SK-N-SH treated with all-trans-retinoic acid at 6 μM for 48 hours (cell line): ENCODE data around the gene EML1.
A peak's percentile ranks its signal among the peaks of the same experiment; 100 is the strongest.

Experiments used
- ATAC-seq: fragments of 200-7000 bp; cut with Tn5 transposase; 3 replicates; pipeline ENCODE4 v1.9.1; 2020; ENCODE audit warnings: mild to moderate bottlenecking, moderate library complexity
- CREB5 ChIP-seq: fragments of 250-450 bp; sonication (Bioruptor Pico); IDR thresholded peaks from 2 replicates; pipeline ENCODE4 v1.5.1; 2020; ENCODE audit warnings: low read depth, mild to moderate bottlenecking, moderate library complexity
- CSDC2 ChIP-seq: fragments of 250-450 bp; sonication (Bioruptor Pico); IDR thresholded peaks from 2 replicates; pipeline ENCODE4 v1.5.0; 2020; ENCODE audit warnings: mild to moderate bottlenecking, moderate library complexity
- CSRNP3 ChIP-seq: fragments of 250-450 bp; sonication (Bioruptor Pico); IDR thresholded peaks from 2 replicates; pipeline ENCODE4 v1.5.1; 2021; ENCODE audit warnings: mild to moderate bottlenecking, moderate library complexity
- ESRRG ChIP-seq: fragments of 250-450 bp; sonication (Bioruptor Pico); IDR thresholded peaks from 2 replicates; pipeline ENCODE4 v1.6.1; 2021; ENCODE audit warnings: mild to moderate bottlenecking
- GLIS3 ChIP-seq: fragments of 250-450 bp; sonication (Bioruptor Pico); IDR thresholded peaks from 2 replicates; pipeline ENCODE4 v1.5.0; 2020; ENCODE audit warnings: mild to moderate bottlenecking, moderate library complexity
- ISL1 ChIP-seq: fragments of 250-450 bp; sonication (Bioruptor Pico); IDR thresholded peaks from 2 replicates; pipeline ENCODE4 v2.1.2; 2022; ENCODE audit warnings: mild to moderate bottlenecking, moderate library complexity
- OSR1 ChIP-seq: fragments of 250-450 bp; sonication (Bioruptor Pico); IDR thresholded peaks from 2 replicates; pipeline ENCODE4 v1.8.0; 2022; ENCODE audit warnings: moderate library complexity, mild to moderate bottlenecking, inconsistent platforms
- PATZ1 ChIP-seq: fragments of 250-450 bp; sonication (Bioruptor Pico); IDR thresholded peaks from 2 replicates; pipeline ENCODE4 v1.8.0; 2020; ENCODE audit warnings: mild to moderate bottlenecking, moderate library complexity, borderline replicate concordance
- PPARA ChIP-seq: fragments of 250-450 bp; sonication (Bioruptor Pico); IDR thresholded peaks from 2 replicates; pipeline ENCODE4 v1.5.0; 2020; ENCODE audit warnings: mild to moderate bottlenecking, borderline replicate concordance
- RARB ChIP-seq: fragments of 250-450 bp; sonication (Bioruptor Pico); IDR thresholded peaks from 2 replicates; pipeline ENCODE4 v1.8.0; 2021; ENCODE audit warnings: mild to moderate bottlenecking, moderate library complexity
- SNAI2 ChIP-seq: fragments of 250-450 bp; sonication (Bioruptor Pico); IDR thresholded peaks from 2 replicates; pipeline ENCODE4 v1.5.0; 2020; ENCODE audit warnings: mild to moderate bottlenecking, moderate library complexity
- TCF4 ChIP-seq: fragments of 250-450 bp; sonication (Bioruptor Pico); IDR thresholded peaks from 2 replicates; pipeline ENCODE4 v1.8.0; 2021; ENCODE audit warnings: mild to moderate bottlenecking, moderate library complexity, borderline replicate concordance
- TOX ChIP-seq: fragments of 250-450 bp; sonication (Bioruptor Pico); IDR thresholded peaks from 2 replicates; pipeline ENCODE4 v1.8.0; 2021; ENCODE audit warnings: mild to moderate bottlenecking, moderate library complexity, borderline replicate concordance
- TSHZ2 ChIP-seq: fragments of 250-450 bp; sonication (Bioruptor Pico); IDR thresholded peaks from 2 replicates; pipeline ENCODE4 v1.5.0; 2020; ENCODE audit warnings: mild to moderate bottlenecking, moderate library complexity
- ZC3H10 ChIP-seq: fragments of 250-450 bp; sonication (Bioruptor Pico); IDR thresholded peaks from 2 replicates; pipeline ENCODE4 v1.5.1; 2021; ENCODE audit warnings: mild to moderate bottlenecking, moderate library complexity
- ZFP30 ChIP-seq: fragments of 450-650 bp; formaldehyde crosslinking; IDR thresholded peaks from 2 replicates; pipeline ENCODE4 v1.5.0; 2022; ENCODE audit warnings: mild to moderate bottlenecking, moderate library complexity
- ZNF565 ChIP-seq: fragments of 450-650 bp; formaldehyde crosslinking; conservative IDR thresholded peaks from 2 replicates; pipeline ENCODE4 v1.5.0; 2020; ENCODE audit warnings: low read depth, mild to moderate bottlenecking, moderate library complexity
- ZNF70 ChIP-seq: fragments of 450-650 bp; formaldehyde crosslinking; IDR thresholded peaks from 2 replicates; pipeline ENCODE4 v1.5.0; 2020; ENCODE audit warnings: mild to moderate bottlenecking, moderate library complexity
- ZNF8 ChIP-seq: fragments of 450-650 bp; formaldehyde crosslinking; IDR thresholded peaks from 2 replicates; pipeline ENCODE4 v1.5.0; 2020; ENCODE audit warnings: mild to moderate bottlenecking, moderate library complexity
- TF ChIP-seq, protein P1 (sequence below): fragments of 250-450 bp; sonication (Bioruptor Pico); IDR thresholded peaks from 2 replicates; pipeline ENCODE4 v1.8.0; 2021; ENCODE audit warnings: low read depth, mild to moderate bottlenecking, moderate library complexity, borderline replicate concordance

EML1 gene

GRCh38 chr14:99750746-99751450 lies 42.3 kb upstream of the EML1 start (continued):
- TF ChIP-seq ZNF8 (CRISPR knock-in tag) = no peak
- no peak for TF ChIP-seq TSHZ2 (CRISPR knock-in tag)

GRCh38 chr14:99751539-99752485 lies 41.4 kb upstream of the EML1 start:
- TF ChIP-seq CSDC2 (CRISPR knock-in tag) = no peak
- ATAC-seq = no peak

- peak; percentile 46 for ATAC-seq
- TF ChIP-seq ZNF565 (CRISPR knock-in tag) = no peak
- TF ChIP-seq CSDC2 (CRISPR knock-in tag) = no peak
- TF ChIP-seq ZNF70 (CRISPR knock-in tag) = no peak
- TF ChIP-seq CREB5 (CRISPR knock-in tag) = no peak
- TF ChIP-seq SNAI2 (CRISPR knock-in tag) = no peak
- TF ChIP-seq ISL1 (CRISPR knock-in tag) = no peak
- TF ChIP-seq ESRRG (CRISPR knock-in tag) = no peak
- TF ChIP-seq OSR1 (CRISPR knock-in tag) = no peak
- no peak for TF ChIP-seq RARB (CRISPR knock-in tag)
- TF ChIP-seq PATZ1 (CRISPR knock-in tag) = no peak
- no peak for TF ChIP-seq GLIS3 (CRISPR knock-in tag)
- TF ChIP-seq ZC3H10 (CRISPR knock-in tag) = no peak
- TF ChIP-seq, protein P1, sequence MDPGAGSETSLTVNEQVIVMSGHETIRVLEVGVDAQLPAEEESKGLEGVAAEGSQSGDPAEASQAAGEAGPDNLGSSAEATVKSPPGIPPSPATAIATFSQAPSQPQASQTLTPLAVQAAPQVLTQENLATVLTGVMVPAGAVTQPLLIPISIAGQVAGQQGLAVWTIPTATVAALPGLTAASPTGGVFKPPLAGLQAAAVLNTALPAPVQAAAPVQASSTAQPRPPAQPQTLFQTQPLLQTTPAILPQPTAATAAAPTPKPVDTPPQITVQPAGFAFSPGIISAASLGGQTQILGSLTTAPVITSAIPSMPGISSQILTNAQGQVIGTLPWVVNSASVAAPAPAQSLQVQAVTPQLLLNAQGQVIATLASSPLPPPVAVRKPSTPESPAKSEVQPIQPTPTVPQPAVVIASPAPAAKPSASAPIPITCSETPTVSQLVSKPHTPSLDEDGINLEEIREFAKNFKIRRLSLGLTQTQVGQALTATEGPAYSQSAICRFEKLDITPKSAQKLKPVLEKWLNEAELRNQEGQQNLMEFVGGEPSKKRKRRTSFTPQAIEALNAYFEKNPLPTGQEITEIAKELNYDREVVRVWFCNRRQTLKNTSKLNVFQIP = no peak
- no peak for TF ChIP-seq PPARA (CRISPR knock-in tag)
- TF ChIP-seq TSHZ2 (CRISPR knock-in tag) = no peak
- TF ChIP-seq ZFP30 (CRISPR knock-in tag) = no peak
- no peak for TF ChIP-seq CSRNP3 (CRISPR knock-in tag)
- no peak for TF ChIP-seq TOX (CRISPR knock-in tag)
- TF ChIP-seq TCF4 = no peak
Measured at GRCh38 chr14:99752486-99753121, 40.6 kb upstream of the EML1 start.
